SHP77 (cell line): ENCODE data around the gene PRICKLE2.

Experiments
- DNase-seq, 2 experiments: peaks; one replicate each; lab custom pipeline; 2025; lab: John Stamatoyannopoulos, UW

The PRICKLE2 gene

GRCh38 chr3:64224826-64225610 is at the start of gene PRICKLE2:
Gene PRICKLE2, minus strand, starts transcription at chr3:64225466. Its CDS starts 26,539 bp downstream, at chr3:64198927.
- DNase-seq, result peak; percentile 41 to 53

- DNase-seq, result no peak
Measured at GRCh38 chr3:64272842-64273241, 47.6 kb upstream of the PRICKLE2 start.

DNA sequence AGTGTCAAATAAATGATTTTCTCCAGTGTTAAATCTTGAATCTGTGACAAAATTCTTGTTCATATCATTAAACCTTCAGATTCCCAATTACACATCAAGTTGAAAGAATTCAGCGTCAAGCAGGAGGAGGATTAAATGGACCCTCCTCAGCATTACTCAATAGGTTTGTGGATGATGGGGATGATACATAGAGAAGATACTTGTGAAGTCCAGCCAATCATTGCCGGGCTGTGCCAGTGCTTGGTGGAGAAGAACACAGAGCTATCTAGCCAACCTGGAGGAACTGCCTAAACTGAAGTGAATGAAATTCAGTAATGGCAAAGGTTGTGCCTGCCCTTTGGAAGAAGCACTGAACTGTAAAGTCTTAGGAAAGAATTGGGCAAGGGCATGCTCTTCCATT is 47.0 kb upstream of the PRICKLE2 start:
- DNase-seq, result no peak

DNA sequence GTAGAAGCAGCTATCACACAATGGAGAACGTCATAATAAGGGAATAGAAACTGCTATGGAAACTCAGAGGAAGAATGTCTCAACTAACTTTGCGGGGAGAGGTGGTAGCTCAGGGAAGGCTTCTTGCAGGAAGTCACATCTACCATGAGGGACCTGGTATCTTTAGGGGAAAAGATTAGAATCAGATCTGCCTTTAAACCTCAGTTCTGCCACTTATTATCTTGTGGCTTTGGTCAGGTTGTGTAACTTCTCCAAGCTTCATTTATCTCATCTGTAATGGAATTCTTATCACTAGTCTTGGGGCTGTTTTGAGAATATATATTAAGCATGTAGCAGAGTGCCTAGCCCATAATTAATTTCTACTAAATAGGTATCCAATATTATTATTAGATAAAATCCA is 46.4 kb upstream of the PRICKLE2 start:
- DNase-seq, result no peak

DNA sequence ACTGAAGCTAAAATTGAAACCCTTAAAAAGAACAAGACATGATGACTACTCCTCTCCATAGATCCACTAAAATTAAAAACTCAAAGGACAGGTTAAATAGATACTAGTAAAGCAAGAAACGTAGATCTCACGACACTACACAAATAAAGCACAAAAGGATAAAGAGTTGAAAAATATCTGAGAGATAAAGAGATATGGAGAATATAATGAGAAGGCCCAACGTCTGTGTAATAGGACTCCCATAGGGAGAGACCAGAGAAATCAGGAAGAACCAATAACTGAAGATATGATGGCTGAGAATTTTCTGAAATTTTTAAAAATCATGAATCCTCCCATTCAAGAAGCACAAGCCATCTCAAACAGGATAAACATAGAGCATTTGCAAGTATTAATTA is 45.6 kb upstream of the PRICKLE2 start:
- no peak for DNase-seq

- DNase-seq, result no peak
Measured at GRCh38 chr3:64270142-64270865, 45.0 kb upstream of the PRICKLE2 start.

DNA sequence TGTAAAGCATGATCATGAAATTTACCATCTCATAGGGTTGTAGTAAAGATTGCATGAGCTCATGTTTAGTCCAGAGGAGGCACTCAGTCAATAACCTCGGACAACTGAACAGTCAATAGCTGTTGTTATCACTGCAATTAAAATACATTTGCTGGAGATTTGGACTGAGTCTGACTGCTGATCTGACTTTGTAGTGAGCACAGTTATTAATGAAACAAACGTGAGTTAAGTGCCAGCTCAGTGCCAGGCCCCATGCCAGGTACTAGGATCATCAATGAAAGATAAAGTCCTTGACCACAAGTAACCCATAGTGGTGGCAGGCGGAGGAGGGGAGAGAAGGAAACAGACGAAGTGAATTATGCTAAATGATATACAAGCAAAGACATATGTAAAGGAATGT is 43.7 kb upstream of the PRICKLE2 start:
- no peak for DNase-seq

DNA sequence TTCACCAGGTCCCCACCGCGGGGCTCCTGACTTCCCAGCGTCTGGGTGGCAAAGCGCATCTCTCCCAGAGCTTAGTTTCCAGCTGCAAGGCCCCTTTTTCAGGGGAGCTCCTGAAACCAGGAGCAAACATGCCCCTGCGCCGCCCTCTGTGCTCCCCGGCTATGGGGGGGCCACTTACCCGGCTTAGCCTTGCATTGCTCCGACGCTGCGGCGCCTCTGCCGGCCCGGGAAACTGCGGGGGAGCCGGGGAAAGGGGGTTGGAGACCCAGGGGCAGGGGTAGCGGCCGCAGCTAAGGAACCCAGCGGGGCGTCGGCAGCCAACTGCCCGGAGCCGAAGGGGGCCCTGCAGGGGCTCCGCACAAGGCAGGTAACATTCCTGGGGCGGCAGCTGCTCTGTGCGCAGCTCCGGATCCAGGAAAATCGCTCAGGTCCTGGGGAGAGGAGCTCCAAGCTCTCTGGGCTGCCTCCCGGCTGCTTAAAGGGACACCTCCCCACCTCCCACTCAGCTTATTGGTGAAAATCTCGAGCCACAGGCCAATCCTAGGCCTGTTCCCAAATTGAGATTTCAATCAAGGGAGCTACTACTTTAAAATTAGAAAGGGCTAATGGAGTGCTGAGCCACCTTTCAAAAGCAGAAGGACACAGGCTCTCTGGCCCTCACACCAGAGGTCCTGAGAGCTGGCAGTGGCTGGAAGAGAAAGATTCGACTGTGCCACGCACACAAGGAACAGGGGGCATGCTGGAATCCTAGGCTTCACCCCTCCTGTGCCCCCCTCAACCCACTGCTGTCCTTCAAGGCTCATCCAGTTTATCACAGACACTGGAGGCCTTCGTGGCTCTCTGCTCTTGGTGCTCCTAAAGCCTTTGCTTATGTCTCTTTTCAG is 42.7 kb upstream of the PRICKLE2 start:
- no peak for DNase-seq

- no peak for DNase-seq
Measured at GRCh38 chr3:64266983-64267382, 41.7 kb upstream of the PRICKLE2 start.

- DNase-seq, result no peak
Measured at GRCh38 chr3:64266065-64266931, 41.0 kb upstream of the PRICKLE2 start.

GRCh38 chr3:64265646-64266045 is 40.4 kb upstream of the PRICKLE2 start:
- DNase-seq, result no peak

GRCh38 chr3:64264501-64265109 is 39.3 kb upstream of the PRICKLE2 start:
- no peak for DNase-seq

DNA sequence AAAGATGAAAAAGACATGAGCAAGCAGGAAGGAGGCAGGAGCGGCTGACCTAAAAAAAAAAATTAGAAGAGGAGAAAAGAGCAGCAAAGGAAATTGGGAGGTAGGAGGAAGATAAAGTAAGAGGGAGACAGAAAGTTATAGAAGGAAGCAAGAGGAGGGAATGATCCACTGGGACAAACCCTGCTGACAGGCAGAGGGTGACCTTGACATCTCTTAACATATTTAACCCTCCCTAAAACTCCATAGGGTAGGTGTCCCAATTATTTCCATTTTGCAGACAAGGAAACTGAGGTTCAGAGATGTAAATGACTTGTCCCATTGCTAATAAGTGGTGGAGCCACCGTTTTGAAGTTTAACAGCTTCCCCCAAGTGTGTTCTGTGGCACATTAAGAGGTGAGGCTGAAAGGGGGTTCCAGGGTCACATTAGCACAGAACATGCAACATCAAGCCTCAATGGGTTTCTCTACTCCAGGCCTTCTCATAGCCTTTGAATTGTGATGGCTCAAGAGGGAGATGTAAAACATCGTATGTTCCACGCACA is 37.4 kb upstream of the PRICKLE2 start:
- DNase-seq, result no peak

- no peak for DNase-seq
Measured at GRCh38 chr3:64260431-64260830, 35.2 kb upstream of the PRICKLE2 start.

GRCh38 chr3:64259636-64260035 is 34.4 kb upstream of the PRICKLE2 start:
- DNase-seq, result no peak

DNA sequence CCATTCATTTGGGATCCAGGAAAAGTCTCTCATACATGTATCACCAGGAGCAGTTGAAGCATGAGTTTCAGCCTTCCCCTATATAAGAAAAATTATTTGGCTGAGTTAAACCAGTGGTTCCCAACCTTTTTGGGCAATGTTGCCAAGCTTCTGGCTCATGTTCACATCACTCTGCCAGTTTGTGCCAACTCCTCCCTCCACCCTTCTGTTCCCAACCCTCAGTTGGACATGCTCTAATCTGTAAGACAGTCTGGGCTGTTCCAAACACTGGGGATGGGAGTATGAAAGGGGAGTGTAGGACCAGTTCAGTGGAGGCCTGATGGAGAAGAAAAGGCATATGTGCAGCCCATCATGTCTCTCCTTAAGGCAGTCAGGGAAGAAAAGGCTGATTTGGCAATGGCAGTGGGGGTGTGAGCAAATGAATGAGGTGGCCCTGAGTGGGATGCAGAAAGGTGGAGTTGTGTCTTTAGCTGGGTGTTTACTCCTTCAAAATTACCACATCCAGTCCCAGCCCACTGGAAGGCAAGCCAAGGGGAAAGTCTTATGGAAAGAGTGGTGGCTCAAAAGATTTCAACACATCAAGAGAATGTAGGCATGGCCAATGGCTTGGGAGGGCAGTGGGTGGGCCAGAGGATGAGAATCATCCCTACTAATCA is 32.0 kb upstream of the PRICKLE2 start:
- DNase-seq, result no peak

DNA sequence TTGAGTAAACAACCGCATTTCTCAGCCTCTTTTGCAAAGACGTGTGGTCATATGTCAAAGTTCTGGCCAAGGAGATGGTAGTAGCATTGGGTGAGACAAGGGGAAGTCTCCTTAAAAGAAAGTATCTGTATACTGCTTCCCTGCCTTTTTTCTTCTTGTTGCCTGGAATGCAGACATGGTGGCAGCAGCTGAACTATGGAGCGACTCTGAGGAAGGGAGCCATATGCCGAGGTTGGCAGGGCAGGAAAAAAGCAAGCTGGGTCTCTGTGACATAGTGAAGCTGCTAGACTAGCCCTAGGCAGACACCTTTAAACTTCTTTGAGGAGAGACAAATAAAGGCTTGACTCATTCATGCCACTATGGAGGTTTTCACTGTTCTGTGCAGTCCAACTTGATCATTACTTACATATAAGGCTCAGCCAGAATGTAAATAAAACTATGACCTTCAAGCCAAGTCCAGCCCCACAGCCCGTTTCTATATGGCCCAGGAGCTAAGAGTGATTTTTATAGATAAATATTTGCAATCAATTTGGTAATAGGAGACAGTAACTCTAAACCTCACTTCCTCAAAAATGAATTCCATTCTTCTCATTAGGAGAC is 30.6 kb upstream of the PRICKLE2 start:
- DNase-seq, result no peak

DNA sequence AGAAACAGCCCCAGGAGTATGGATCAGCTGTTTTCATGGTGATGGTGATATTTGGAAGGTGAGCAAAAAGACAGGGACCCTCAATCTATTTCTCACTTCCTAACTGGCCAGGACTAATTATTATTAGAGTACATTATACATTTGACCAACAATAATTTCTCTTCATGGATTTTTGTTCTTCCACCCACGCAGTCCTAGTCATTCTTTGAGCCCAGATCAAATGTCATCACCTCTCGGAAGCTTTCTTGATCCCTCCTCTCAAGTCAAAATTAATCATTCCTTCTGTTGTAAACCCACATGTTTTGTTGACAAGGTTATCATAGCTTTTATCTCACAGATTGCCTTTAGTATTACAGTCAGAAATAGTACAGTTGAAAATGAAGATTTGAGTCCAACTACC is 29.2 kb upstream of the PRICKLE2 start:
- no peak for DNase-seq

GRCh38 chr3:64253689-64254088 is 28.4 kb upstream of the PRICKLE2 start:
- DNase-seq, result no peak

DNA sequence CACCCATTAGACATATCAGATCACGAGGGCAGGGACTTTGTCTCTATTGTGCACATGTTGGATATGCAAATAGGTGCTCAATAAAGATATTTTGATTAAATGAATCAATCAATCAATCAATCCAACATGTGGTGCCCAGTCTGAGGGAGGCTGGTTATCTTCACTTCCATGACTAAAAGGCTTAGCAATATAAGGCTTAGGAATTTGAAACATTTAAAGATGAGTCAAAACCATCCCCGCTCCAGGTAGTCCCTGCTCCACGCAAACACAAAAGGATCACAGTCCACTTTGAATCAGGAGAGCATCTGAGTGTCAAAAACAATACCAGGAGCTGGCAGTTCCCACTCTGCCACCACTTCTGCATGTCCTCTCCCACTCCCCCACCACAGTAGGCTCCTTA is 25.8 kb upstream of the PRICKLE2 start:
- DNase-seq, result no peak
